ENCODE measurements around the gene AJAP1. TPM values are rescaled to one million over a fixed set of nuclear protein-coding genes. Genes with fewer than 3 reads are reported as not detected.

The AJAP1 gene
- total and polyA plus RNA-seq, 2 donors (not counting 1 experiment from before 2014, with no cell fraction given) = 0.01 TPM; not detected in 1

DNA sequence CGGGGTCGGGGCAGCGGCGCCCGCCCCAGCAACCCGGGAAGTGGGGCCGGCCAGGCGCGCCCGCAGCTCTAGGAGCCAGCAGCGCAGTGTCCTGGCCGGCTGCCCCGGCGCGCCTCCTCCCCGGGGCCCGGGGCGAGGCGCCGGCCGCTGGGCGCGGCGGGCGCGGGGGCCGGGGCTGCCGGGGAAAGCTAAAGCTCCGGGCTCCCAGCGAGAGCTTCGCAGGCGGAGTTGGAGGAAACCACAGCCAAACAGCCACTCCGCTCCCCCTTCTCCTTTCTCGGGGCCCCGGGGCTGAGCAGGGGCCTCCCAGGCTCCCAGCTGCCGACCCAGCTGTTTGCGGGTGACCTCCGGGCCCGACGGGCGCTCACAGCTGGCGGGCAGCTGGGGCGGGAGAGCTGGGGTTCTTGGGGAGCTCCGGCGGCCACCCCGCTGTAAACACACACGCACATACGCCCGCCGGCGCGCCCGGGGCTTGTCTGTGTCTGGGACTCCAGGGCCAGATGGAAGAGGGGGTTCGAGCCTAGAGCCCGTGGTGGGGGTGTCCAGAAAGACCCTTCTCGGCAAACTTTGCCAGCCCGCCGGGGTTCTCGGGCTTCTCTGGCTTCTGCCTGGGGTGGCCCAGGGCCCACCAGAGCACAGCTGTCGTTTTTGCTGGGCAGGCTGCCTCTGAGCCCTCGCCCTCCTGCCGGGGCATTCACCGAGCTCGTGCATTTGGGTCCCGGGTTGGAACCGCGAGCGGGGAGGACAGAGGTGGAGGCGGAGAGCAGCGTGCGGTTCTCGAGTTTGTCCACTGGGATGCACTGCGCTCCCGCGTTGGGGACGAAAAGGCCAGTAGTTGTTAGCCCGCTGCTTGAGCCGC, 1.5 kb downstream of the AJAP1 start:
- H3K4me3 ChIP-seq (replicated peaks in 1 of 4; ENCODE audit: control extremely low read depth in 1 of 4, insufficient read depth in 1 of 4, low read depth in 3 of 4, low read length in 4 of 4) = no peak overlapping the region
- no peaks in the 10 kb centered on the region for H3K27me3 ChIP-seq (ENCODE audit: control insufficient read depth, insufficient read depth, low read length)
- peak in 1 of 2 donors; percentile 38 for DNase-seq (ENCODE audit: low read depth in 2 of 2)
- H3K9me3 ChIP-seq (ENCODE audit: control insufficient read depth, insufficient read depth, low read depth, low read length) = no peaks in the 10 kb centered on the region
- no peaks in the 10 kb centered on the region for H4K20me1 ChIP-seq (ENCODE audit: control insufficient read depth, extremely low read depth, insufficient read depth, low read length)
- H3K4me1 ChIP-seq (ENCODE audit: control insufficient read depth, extremely low read depth, insufficient read depth, low read length) = no peaks in the 10 kb centered on the region
- no peak overlapping the region for H3K9ac ChIP-seq (ENCODE audit: insufficient read depth, low read length)
- no peaks in the 10 kb centered on the region for H3K79me2 ChIP-seq (ENCODE audit: control insufficient read depth, insufficient read depth, low read length)
- no peaks in the 10 kb centered on the region for H3K36me3 ChIP-seq (ENCODE audit: control insufficient read depth, insufficient read depth, low read length)
- no peak overlapping the region for H3K27ac ChIP-seq (ENCODE audit: insufficient read depth, low read length)
- H3K4me2 ChIP-seq (ENCODE audit: extremely low read depth, insufficient read depth, low read length) = no peak overlapping the region
- peak; percentile 39 for TF ChIP-seq EZH2 (IDR thresholded peaks at IDR 0.05; ENCODE audit: low read length, missing control alignments)
- no peak for TF ChIP-seq CTCF (conservative IDR thresholded peaks at IDR 0.05 in 1 of 2, IDR thresholded peaks at IDR 0.05 in 1 of 2; ENCODE audit: low read depth in 1 of 2, low read length in 2 of 2)
- H2AFZ ChIP-seq (ENCODE audit: low read length) = no peak overlapping the region

DNA sequence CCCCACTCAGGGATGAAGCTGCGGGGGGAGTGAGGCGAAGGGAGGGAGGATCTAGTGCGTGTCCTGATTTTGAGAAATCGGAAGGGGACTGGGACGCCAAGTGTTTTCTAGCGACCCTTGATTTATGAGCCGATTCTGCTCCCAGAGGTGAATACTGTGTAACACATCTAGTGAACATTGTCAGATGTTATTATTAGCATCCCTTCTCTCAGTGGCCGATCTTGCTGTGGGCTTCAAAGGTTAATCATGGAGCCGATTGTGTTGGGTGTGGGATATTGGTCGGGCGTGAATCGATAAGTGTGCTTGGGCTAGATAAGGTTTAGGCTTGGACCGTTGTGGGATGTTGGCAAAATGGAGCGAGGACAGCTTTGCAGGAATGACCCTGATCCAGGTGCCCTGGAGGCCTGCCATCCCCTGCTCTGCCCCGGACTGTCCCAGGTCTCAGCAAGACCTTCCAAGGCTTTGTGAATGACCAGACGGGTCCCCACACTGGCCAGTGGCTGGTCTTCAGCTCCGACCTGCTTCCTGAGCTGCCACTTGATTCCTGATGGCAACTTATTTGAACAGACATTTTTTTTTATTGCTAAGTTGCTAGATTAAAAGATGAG, 2.2 kb downstream of the AJAP1 start:
- TF ChIP-seq EZH2 (IDR thresholded peaks at IDR 0.05; ENCODE audit: low read length, missing control alignments) (no peak), CTCF (conservative IDR thresholded peaks at IDR 0.05 in 1 of 2, IDR thresholded peaks at IDR 0.05 in 1 of 2; ENCODE audit: low read depth in 1 of 2, low read length in 2 of 2) (no peak)
- no peak overlapping the region for H2AFZ ChIP-seq (ENCODE audit: low read length)
- H4K20me1 ChIP-seq (ENCODE audit: control insufficient read depth, extremely low read depth, insufficient read depth, low read length) = no peaks in the 10 kb centered on the region
- no peaks in the 10 kb centered on the region for H3K9me3 ChIP-seq (ENCODE audit: control insufficient read depth, insufficient read depth, low read depth, low read length)
- no peak overlapping the region for H3K4me2 ChIP-seq (ENCODE audit: extremely low read depth, insufficient read depth, low read length)
- no peaks in the 10 kb centered on the region for H3K27me3 ChIP-seq (ENCODE audit: control insufficient read depth, insufficient read depth, low read length)
- no peak for DNase-seq (ENCODE audit: low read depth in 2 of 2)
- no peak overlapping the region for H3K9ac ChIP-seq (ENCODE audit: insufficient read depth, low read length)
- H3K79me2 ChIP-seq (ENCODE audit: control insufficient read depth, insufficient read depth, low read length) = no peaks in the 10 kb centered on the region
- no peaks in the 10 kb centered on the region for H3K36me3 ChIP-seq (ENCODE audit: control insufficient read depth, insufficient read depth, low read length)
- no peaks in the 10 kb centered on the region for H3K4me1 ChIP-seq (ENCODE audit: control insufficient read depth, extremely low read depth, insufficient read depth, low read length)
- no peak overlapping the region for H3K27ac ChIP-seq (ENCODE audit: insufficient read depth, low read length)
- H3K4me3 ChIP-seq (replicated peaks in 1 of 4; ENCODE audit: control extremely low read depth in 1 of 4, insufficient read depth in 1 of 4, low read depth in 3 of 4, low read length in 4 of 4) = no peak overlapping the region

DNA sequence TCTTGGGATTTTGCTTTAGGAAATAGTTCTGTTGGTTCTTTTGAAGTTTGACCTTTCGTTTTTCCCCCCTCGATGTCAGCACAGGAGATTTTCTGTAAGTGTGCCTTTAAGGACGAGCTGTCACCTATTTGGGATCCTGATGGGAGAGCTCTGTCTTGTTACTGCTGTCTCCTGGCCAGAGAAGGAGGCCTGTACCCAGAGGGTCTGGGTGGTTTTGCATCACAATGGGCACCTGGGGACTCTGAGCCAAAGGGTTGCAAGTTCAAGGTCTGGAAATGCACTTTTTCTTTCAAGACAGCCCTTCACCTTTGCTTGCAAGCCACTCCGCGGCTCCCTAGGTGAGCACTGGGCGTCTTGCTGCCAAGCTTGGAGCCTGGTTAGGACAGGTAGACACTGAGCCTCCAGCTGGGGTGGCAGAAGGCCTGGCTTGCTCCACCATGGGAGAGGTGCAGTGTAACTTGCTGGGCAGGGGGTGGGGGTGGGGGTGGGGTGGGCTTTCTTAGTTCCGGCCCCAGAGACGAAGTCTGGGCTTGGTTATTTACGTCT, 2.9 kb downstream of the AJAP1 start:
- no peak for TF ChIP-seq EZH2 (IDR thresholded peaks at IDR 0.05; ENCODE audit: low read length, missing control alignments)
- TF ChIP-seq CTCF (conservative IDR thresholded peaks at IDR 0.05 in 1 of 2, IDR thresholded peaks at IDR 0.05 in 1 of 2; ENCODE audit: low read depth in 1 of 2, low read length in 2 of 2) = no peak
- H3K27me3 ChIP-seq (ENCODE audit: control insufficient read depth, insufficient read depth, low read length) = no peaks in the 10 kb centered on the region
- no peak overlapping the region for H3K4me2 ChIP-seq (ENCODE audit: extremely low read depth, insufficient read depth, low read length)
- DNase-seq (ENCODE audit: low read depth in 2 of 2) = no peak
- H3K79me2 ChIP-seq (ENCODE audit: control insufficient read depth, insufficient read depth, low read length) = no peaks in the 10 kb centered on the region
- H3K4me1 ChIP-seq (ENCODE audit: control insufficient read depth, extremely low read depth, insufficient read depth, low read length) = no peaks in the 10 kb centered on the region
- no peak overlapping the region for H3K9ac ChIP-seq (ENCODE audit: insufficient read depth, low read length)
- H3K4me3 ChIP-seq (replicated peaks in 1 of 4; ENCODE audit: control extremely low read depth in 1 of 4, insufficient read depth in 1 of 4, low read depth in 3 of 4, low read length in 4 of 4) = no peak overlapping the region
- no peaks in the 10 kb centered on the region for H4K20me1 ChIP-seq (ENCODE audit: control insufficient read depth, extremely low read depth, insufficient read depth, low read length)
- H3K36me3 ChIP-seq (ENCODE audit: control insufficient read depth, insufficient read depth, low read length) = no peaks in the 10 kb centered on the region
- no peak overlapping the region for H3K27ac ChIP-seq (ENCODE audit: insufficient read depth, low read length)
- no peak overlapping the region for H2AFZ ChIP-seq (ENCODE audit: low read length)
- no peaks in the 10 kb centered on the region for H3K9me3 ChIP-seq (ENCODE audit: control insufficient read depth, insufficient read depth, low read depth, low read length)

Data from fibroblast of lung (primary cell).